Cardiac fibroblast (primary cell): ENCODE measurements around the gene TNFAIP1.
"Not testable (repeated sequence)": the region's sequence is repeated elsewhere in the genome, so short reads cannot be mapped to it uniquely, and the experiment has no call there.

Experiments used
- DNase-seq, 2 donors: peaks; one replicate each; pipeline versions ENCODE4 v3.0.0 to v3.0.0-alpha.2; 2010; ENCODE audit warnings: low read depth in 2 of 2
- H3K4me3 ChIP-seq, 2 donors: replicated peaks in 1 of 2; 1 replicate in 1 of 2; 2 replicates in 1 of 2; pipeline ENCODE4 v1.5.1; 2011; ENCODE audit warnings: low read depth in 2 of 2, low read length in 2 of 2, mild to moderate bottlenecking in 2 of 2, moderate library complexity in 1 of 2
- CTCF ChIP-seq: IDR thresholded peaks from one replicate; pipeline ENCODE4 v1.5.1; 2011; ENCODE audit warnings: low read depth, mild to moderate bottlenecking, low read length, inconsistent platforms

TNFAIP1 gene

GRCh38 chr17:28335201-28335958 is at the start of gene TNFAIP1, which contains the start of gene IFT20:
Gene TNFAIP1, plus strand, starts transcription at chr17:28335761. Its CDS starts 3,761 bp downstream, at chr17:28339522.
Gene IFT20, minus strand, starts transcription at chr17:28335472. Its CDS starts 3,487 bp downstream, at chr17:28331985.
- peak within 1 kb of the TSS; percentile 94 to 97 for H3K4me3 ChIP-seq
- peak; percentile 100 for DNase-seq
- TF ChIP-seq CTCF: no peak

GRCh38 chr17:28285965-28286364 is 49.6 kb upstream of the TNFAIP1 start:
- no peak for DNase-seq
- H3K4me3 ChIP-seq: no peak overlapping the region
- no peak for TF ChIP-seq CTCF

GRCh38 chr17:28290703-28291102 is 44.9 kb upstream of the TNFAIP1 start:
- no peak for TF ChIP-seq CTCF
- no peak for DNase-seq
- no peak overlapping the region for H3K4me3 ChIP-seq

GRCh38 chr17:28291780-28292330 is 43.7 kb upstream of the TNFAIP1 start:
- DNase-seq: no peak
- TF ChIP-seq CTCF: no peak
- H3K4me3 ChIP-seq: no peak overlapping the region

GRCh38 chr17:28292878-28293277 is 42.7 kb upstream of the TNFAIP1 start:
- DNase-seq: not testable (repeated sequence)

GRCh38 chr17:28293994-28294393 is 41.6 kb upstream of the TNFAIP1 start:
- DNase-seq: no peak
- no peak overlapping the region for H3K4me3 ChIP-seq
- no peak for TF ChIP-seq CTCF

More at GRCh38 chr17:28292878-28293277, 42.7 kb upstream of the TNFAIP1 start:
- H3K4me3 ChIP-seq: not testable (repeated sequence)

- H3K4me3 ChIP-seq: no peak overlapping the region
- DNase-seq: no peak
- TF ChIP-seq CTCF: no peak
Observed at GRCh38 chr17:28295677-28296578, 39.6 kb upstream of the TNFAIP1 start.
